ENCODE measurements around the gene MTMR10. TPM values are rescaled to one million over a fixed set of nuclear protein-coding genes. Genes with fewer than 3 reads are reported as not detected.
A peak's percentile ranks its signal among the peaks of the same experiment; 100 is the strongest.

The MTMR10 gene
- polyA plus RNA-seq, 1 experiment = 13.7 TPM

DNA sequence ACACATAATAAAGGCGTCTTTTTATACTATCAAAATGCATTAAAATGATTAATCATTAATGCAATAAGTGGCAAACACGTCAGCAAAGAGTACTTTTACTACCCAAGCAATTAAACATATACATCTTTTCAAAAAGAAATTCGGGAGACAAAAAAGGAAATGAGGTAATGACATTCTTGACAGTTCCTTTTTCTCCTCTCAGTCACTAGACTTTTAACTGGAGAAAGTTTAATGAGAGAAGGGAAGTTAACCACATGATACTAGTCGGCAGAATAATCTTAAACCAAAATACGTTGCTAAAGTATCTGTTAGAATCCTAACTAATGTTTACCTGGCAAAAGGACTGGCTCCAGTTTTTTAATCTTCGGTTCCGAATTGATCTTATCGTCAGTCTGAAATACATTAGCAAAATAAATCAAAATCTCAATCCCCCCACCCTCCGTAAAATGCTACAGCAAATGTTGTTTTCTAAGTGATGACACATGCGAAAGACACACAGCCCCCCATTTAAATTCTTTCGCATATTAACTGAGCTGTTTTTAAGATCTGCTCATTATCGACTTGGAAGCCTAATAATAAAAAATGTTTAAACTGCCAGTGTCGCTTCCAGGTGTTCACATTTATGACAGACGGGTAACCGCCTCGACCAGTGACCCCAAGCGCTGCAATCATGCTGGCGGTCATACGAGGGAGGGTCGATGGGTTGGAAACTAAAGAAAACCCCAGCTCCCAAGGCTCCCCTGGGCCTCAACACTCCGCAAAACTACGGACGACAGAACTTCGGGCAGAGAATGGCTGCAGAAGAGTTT is 778 bp downstream of the MTMR10 start:
- peak overlapping the region; percentile 82 for H3K4me3 ChIP-seq (ENCODE audit: low read depth, low read length)
- H3K27me3 ChIP-seq (ENCODE audit: control insufficient read depth, insufficient read depth, low read length) = no peaks in the 10 kb centered on the region
- ChIA-PET POLR2A (no interaction called here), CTCF (interaction anchor here (0.7 to 0.9 kb wide), 2 partner anchors 29 to 479 kb away, joined by 3 to 4 read pairs; no protein-coding TSS in a partner anchor)
- DNase-seq (ENCODE audit: low read depth) = no peak
- peaks cover 4% of the 10 kb centered on the region; the same call in 1 of the 2 replicates for H3K36me3 ChIP-seq (ENCODE audit: control insufficient read depth, insufficient read depth, low read length)
- TF ChIP-seq, protein P1, sequence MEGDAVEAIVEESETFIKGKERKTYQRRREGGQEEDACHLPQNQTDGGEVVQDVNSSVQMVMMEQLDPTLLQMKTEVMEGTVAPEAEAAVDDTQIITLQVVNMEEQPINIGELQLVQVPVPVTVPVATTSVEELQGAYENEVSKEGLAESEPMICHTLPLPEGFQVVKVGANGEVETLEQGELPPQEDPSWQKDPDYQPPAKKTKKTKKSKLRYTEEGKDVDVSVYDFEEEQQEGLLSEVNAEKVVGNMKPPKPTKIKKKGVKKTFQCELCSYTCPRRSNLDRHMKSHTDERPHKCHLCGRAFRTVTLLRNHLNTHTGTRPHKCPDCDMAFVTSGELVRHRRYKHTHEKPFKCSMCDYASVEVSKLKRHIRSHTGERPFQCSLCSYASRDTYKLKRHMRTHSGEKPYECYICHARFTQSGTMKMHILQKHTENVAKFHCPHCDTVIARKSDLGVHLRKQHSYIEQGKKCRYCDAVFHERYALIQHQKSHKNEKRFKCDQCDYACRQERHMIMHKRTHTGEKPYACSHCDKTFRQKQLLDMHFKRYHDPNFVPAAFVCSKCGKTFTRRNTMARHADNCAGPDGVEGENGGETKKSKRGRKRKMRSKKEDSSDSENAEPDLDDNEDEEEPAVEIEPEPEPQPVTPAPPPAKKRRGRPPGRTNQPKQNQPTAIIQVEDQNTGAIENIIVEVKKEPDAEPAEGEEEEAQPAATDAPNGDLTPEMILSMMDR (IDR thresholded peaks at IDR 0.05; ENCODE audit: insufficient read depth, low read depth, low read length) = no peak

DNA sequence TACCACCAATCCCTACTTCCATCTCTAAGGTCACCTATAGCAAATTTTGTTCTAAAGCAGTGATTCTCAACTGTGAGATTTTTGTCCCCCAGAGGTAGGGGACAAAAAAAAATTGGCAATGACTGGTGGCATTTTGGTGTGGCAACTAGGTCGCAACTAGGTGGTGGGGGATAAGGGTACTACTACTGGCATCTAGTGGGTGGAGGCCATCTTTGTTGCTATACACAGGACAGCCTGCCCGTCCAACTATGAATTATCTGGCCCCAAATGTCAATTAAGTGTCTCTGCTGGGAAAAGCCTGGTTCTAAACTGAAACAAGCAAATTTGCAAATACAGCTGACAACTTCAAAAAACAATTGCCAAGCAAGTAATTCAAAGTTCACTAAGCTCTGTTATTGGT is 1.4 kb downstream of the MTMR10 start:
- H3K27me3 ChIP-seq (ENCODE audit: control insufficient read depth, insufficient read depth, low read length) = no peaks in the 10 kb centered on the region
- H3K4me3 ChIP-seq (ENCODE audit: low read depth, low read length) = peak overlapping the region; percentile 82
- DNase-seq (ENCODE audit: low read depth) = no peak
- peaks cover 4% of the 10 kb centered on the region; the same call in 1 of the 2 replicates for H3K36me3 ChIP-seq (ENCODE audit: control insufficient read depth, insufficient read depth, low read length)
- POLR2A ChIA-PET = no interaction called here
- TF ChIP-seq, protein P1 (IDR thresholded peaks at IDR 0.05; ENCODE audit: insufficient read depth, low read depth, low read length) = no peak
- CTCF ChIA-PET = interaction anchor here (0.9 kb wide), 1 partner anchor 29 kb away, joined by 4 read pairs; no protein-coding TSS in a partner anchor

DNA sequence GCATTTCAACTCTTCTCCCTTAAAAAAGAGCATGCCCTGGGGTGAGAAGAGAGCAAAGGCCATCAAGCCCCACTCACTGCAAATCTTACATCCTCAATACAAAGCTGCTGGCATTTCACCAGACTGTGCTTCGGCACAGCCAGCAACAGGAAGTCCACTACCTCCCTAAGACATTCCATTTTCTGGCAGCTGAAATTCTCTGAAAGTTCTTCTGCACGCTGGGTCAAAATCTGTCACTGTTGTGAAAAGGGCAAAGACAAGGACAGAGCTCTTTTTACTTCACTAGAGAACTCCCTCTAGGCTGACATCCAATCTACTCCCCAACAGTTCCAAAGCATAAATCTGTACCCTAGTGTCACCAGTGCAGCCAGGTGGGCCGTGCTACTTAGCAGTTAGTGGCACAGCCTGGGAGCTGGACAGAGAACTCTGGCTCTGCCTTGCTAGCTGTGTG is 6.3 kb downstream of the MTMR10 start:
- DNase-seq (ENCODE audit: low read depth) = no peak
- ChIA-PET CTCF (interaction anchor here (0.8 to 1.1 kb wide), 2 partner anchors 21 to 97 kb away, joined by 3 read pairs; no protein-coding TSS in a partner anchor), POLR2A (interaction anchor here (0.8 kb wide), 1 partner anchor 11 kb away, joined by 4 read pairs; no protein-coding TSS in a partner anchor)
- Histone ChIP-seq H3K4me3 (ENCODE audit: low read depth, low read length) (no peak overlapping the region), H3K36me3 (ENCODE audit: control insufficient read depth, insufficient read depth, low read length) (peaks cover 6% of the 10 kb centered on the region), H3K27me3 (ENCODE audit: control insufficient read depth, insufficient read depth, low read length) (no peaks in the 10 kb centered on the region)
- TF ChIP-seq, protein P1 (IDR thresholded peaks at IDR 0.05; ENCODE audit: insufficient read depth, low read depth, low read length) = no peak

DNA sequence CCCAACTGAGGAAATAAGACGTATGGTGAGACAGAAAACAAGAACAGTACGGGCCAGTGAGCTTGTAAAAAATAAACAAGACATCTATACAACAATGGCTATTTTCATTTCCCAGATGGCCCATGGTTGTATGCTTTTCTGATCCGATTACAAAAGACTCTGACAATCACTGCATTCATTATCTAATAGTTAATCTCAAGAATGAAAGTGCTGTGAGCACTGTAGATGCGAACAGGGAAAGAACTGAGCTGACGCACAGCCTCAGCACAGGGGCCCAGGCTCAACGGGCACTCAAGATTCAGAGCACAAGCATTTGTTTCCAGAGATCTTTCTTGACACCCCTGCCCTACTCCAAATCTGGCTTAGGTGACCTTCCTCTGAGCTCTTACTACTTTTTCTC is 6.9 kb downstream of the MTMR10 start:
- TF ChIP-seq, protein P1 (IDR thresholded peaks at IDR 0.05; ENCODE audit: insufficient read depth, low read depth, low read length) = no peak
- peaks cover 6% of the 10 kb centered on the region for H3K36me3 ChIP-seq (ENCODE audit: control insufficient read depth, insufficient read depth, low read length)
- no peaks in the 10 kb centered on the region for H3K27me3 ChIP-seq (ENCODE audit: control insufficient read depth, insufficient read depth, low read length)
- H3K4me3 ChIP-seq (ENCODE audit: low read depth, low read length) = no peak overlapping the region
- ChIA-PET CTCF (interaction anchor here (0.8 to 1.1 kb wide), 2 partner anchors 20 to 98 kb away, joined by 3 read pairs; no protein-coding TSS in a partner anchor), POLR2A (no interaction called here)
- no peak for DNase-seq (ENCODE audit: low read depth)

DNA sequence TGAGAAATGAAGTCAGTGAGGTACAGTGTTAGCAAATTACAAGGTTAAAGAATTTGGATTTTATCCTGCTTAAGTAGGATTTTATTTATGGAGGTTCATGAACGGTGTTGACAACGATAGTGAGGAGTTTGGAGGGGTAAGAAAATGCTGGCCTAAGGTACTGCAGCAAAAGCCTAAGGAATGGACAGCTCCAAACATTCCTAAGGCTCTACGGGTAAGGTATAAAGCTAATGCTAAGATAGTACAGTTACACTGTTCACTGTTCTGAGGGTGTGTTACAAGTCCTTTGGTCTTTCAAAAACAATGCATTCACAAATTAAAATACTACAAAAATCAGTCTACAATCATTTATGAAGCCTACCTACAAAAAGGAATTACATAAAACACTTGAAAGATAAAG is 7.3 kb downstream of the MTMR10 start:
- POLR2A ChIA-PET = no interaction called here
- no peak for DNase-seq (ENCODE audit: low read depth)
- CTCF ChIA-PET = interaction anchor here (1.1 kb wide), 1 partner anchor 98 kb away, joined by 3 read pairs; no protein-coding TSS in a partner anchor
- Histone ChIP-seq H3K27me3 (ENCODE audit: control insufficient read depth, insufficient read depth, low read length) (no peaks in the 10 kb centered on the region), H3K4me3 (ENCODE audit: low read depth, low read length) (no peak overlapping the region), H3K36me3 (ENCODE audit: control insufficient read depth, insufficient read depth, low read length) (peaks cover 6% of the 10 kb centered on the region)
- TF ChIP-seq, protein P1 (IDR thresholded peaks at IDR 0.05; ENCODE audit: insufficient read depth, low read depth, low read length) = no peak
